HEK293 (cell line): Measurements from ENCODE around the gene NRIP2.

Experiments used
- CTCF ChIA-PET: fragments of 350-600 bp; formaldehyde crosslinking; extraction: SDS; loops from one replicate; lab custom pipeline; 2021; ENCODE audit warnings: antibody characterized with exemption; lab: Yijun Ruan, JAX
- POLR2A ChIA-PET: fragments of 300-600 bp; formaldehyde crosslinking; extraction: SDS; loops from one replicate; lab custom pipeline; 2020; ENCODE audit warnings: antibody characterized with exemption, inconsistent platforms; lab: Yijun Ruan, JAX
- H3K27ac ChIP-seq: fragments of 200-500 bp; sonication (Bioruptor generic); 2 replicates; pipeline ENCODE4 v1.5.1; 2014; ENCODE audit warnings: low read depth, low read length, control low read depth, inconsistent platforms; ENCODE audit errors: extremely low read depth
- H3K36me3 ChIP-seq, 2 experiments: fragments of 200-500 bp in 1 of 2; sonication (Bioruptor generic) in 1 of 2; 1 replicate in 1 of 2; 2 replicates in 1 of 2; pipeline ENCODE4 v1.5.1; 2014 to 2017; ENCODE audit warnings: inconsistent platforms in 2 of 2, low read length in 2 of 2; ENCODE audit not compliant: control insufficient read depth in 2 of 2, insufficient read depth in 1 of 2
- H3K4me1 ChIP-seq: fragments of 200-500 bp; sonication (Bioruptor generic); 2 replicates; pipeline ENCODE4 v1.5.1; 2014; ENCODE audit warnings: mild to moderate bottlenecking, low read length, inconsistent platforms; ENCODE audit not compliant: control insufficient read depth, insufficient read depth
- H3K4me3 ChIP-seq: 2 replicates; pipeline ENCODE4 v1.5.1; 2011; ENCODE audit warnings: low read depth, mild to moderate bottlenecking, control low read depth, low read length, moderate library complexity
- H3K9me3 ChIP-seq: fragments of 200-500 bp; sonication (Bioruptor generic); 2 replicates; pipeline ENCODE4 v1.5.1; 2014; ENCODE audit warnings: low read depth, low read length, inconsistent platforms; ENCODE audit not compliant: control insufficient read depth, insufficient read depth
- ATF2 ChIP-seq: fragments of 450-650 bp; formaldehyde crosslinking; IDR thresholded peaks from 2 replicates; pipeline ENCODE4 v1.5.1; 2016; ENCODE audit warnings: missing biosample characterization, missing genetic modification characterization, low read depth
- BCL11A ChIP-seq: fragments of 450-650 bp; formaldehyde crosslinking; IDR thresholded peaks from 2 replicates; pipeline ENCODE4 v1.5.1; 2016; ENCODE audit warnings: low read depth, missing biosample characterization, missing genetic modification characterization
- ELK4 ChIP-seq: IDR thresholded peaks from 2 replicates; pipeline ENCODE4 v1.6.1; 2011; ENCODE audit warnings: mild to moderate bottlenecking, low read depth, low read length, borderline replicate concordance
- GLI4 ChIP-seq: fragments of 450-650 bp; formaldehyde crosslinking; IDR thresholded peaks from 2 replicates; pipeline ENCODE4 v1.5.1; 2016; ENCODE audit warnings: missing biosample characterization, missing genetic modification characterization
- IKZF3 ChIP-seq: fragments of 450-650 bp; IDR thresholded peaks from 2 replicates; pipeline ENCODE4 v1.5.0; 2018; ENCODE audit warnings: missing biosample characterization, mild to moderate bottlenecking, missing genetic modification characterization, moderate library complexity
- INSM2 ChIP-seq: fragments of 450-650 bp; formaldehyde crosslinking; IDR thresholded peaks from 2 replicates; pipeline ENCODE4 v1.5.1; 2016; ENCODE audit warnings: missing biosample characterization, missing genetic modification characterization
- SCRT1 ChIP-seq: fragments of 450-650 bp; formaldehyde crosslinking; IDR thresholded peaks from 2 replicates; pipeline ENCODE4 v1.5.1; 2016; ENCODE audit warnings: missing biosample characterization, missing genetic modification characterization, borderline replicate concordance
- ZBTB11 ChIP-seq: fragments of 450-650 bp; formaldehyde crosslinking; conservative IDR thresholded peaks from 2 replicates; pipeline ENCODE4 v1.5.1; 2016; ENCODE audit warnings: low read depth, missing biosample characterization, missing genetic modification characterization
- ZBTB26 ChIP-seq: fragments of 450-650 bp; formaldehyde crosslinking; optimal IDR thresholded peaks from 2 replicates; pipeline ENCODE3; 2016; ENCODE audit warnings: missing biosample characterization, mild to moderate bottlenecking, missing genetic modification characterization
- ZFHX2 ChIP-seq: fragments of 450-650 bp; formaldehyde crosslinking; conservative IDR thresholded peaks from 2 replicates; pipeline ENCODE4 v1.5.1; 2016; ENCODE audit warnings: missing biosample characterization, missing genetic modification characterization
- ZFP37 ChIP-seq: fragments of 450-650 bp; formaldehyde crosslinking; IDR thresholded peaks from 2 replicates; pipeline ENCODE4 v1.5.1; 2016; ENCODE audit warnings: missing biosample characterization, missing genetic modification characterization
- ZIC2 ChIP-seq: fragments of 450-650 bp; formaldehyde crosslinking; IDR thresholded peaks from 2 replicates; pipeline ENCODE4 v1.5.1; 2016; ENCODE audit warnings: missing biosample characterization, missing genetic modification characterization
- ZNF155 ChIP-seq: fragments of 450-650 bp; formaldehyde crosslinking; IDR thresholded peaks from 2 replicates; pipeline ENCODE4 v1.5.1; 2016; ENCODE audit warnings: missing biosample characterization, missing genetic modification characterization
- ZNF169 ChIP-seq: fragments of 450-650 bp; formaldehyde crosslinking; IDR thresholded peaks from 2 replicates; pipeline ENCODE4 v1.5.1; 2016; ENCODE audit warnings: missing biosample characterization, missing genetic modification characterization
- ZNF2 ChIP-seq: fragments of 450-650 bp; formaldehyde crosslinking; IDR thresholded peaks from 2 replicates; pipeline ENCODE4 v1.5.1; 2016; ENCODE audit warnings: missing biosample characterization, missing genetic modification characterization
- ZNF214 ChIP-seq: fragments of 450-650 bp; formaldehyde crosslinking; IDR thresholded peaks from 2 replicates; pipeline ENCODE4 v1.5.1; 2017; ENCODE audit warnings: missing biosample characterization, mild to moderate bottlenecking, missing genetic modification characterization, borderline replicate concordance
- ZNF362 ChIP-seq: fragments of 450-650 bp; formaldehyde crosslinking; IDR thresholded peaks from 2 replicates; pipeline ENCODE4 v1.5.1; 2016; ENCODE audit warnings: missing biosample characterization, missing genetic modification characterization
- ZNF398 ChIP-seq: fragments of 450-650 bp; formaldehyde crosslinking; IDR thresholded peaks from 2 replicates; pipeline ENCODE4 v1.5.1; 2017; ENCODE audit warnings: missing biosample characterization, missing genetic modification characterization
- ZNF48 ChIP-seq: fragments of 450-650 bp; formaldehyde crosslinking; IDR thresholded peaks from 2 replicates; pipeline ENCODE4 v1.5.1; 2016; ENCODE audit warnings: missing biosample characterization, missing genetic modification characterization
- ZNF513 ChIP-seq: fragments of 450-650 bp; IDR thresholded peaks from 2 replicates; pipeline ENCODE4 v1.5.1; 2018; ENCODE audit warnings: missing biosample characterization, missing genetic modification characterization
- ZXDB ChIP-seq: fragments of 450-650 bp; formaldehyde crosslinking; IDR thresholded peaks from 2 replicates; pipeline ENCODE4 v1.5.1; 2016; ENCODE audit warnings: missing biosample characterization, missing genetic modification characterization

The NRIP2 gene

GRCh38 chr12:2785017-2785416 is 49.8 kb downstream of the NRIP2 start (continued):
- TF ChIP-seq ZNF362 (tag by site-specific recombination), result no peak

- H3K4me3 ChIP-seq, result no peak overlapping the region
- H3K9me3 ChIP-seq, result no peaks in the 10 kb centered on the region
- H3K4me1 ChIP-seq, result peaks cover 11% of the 10 kb centered on the region
- no peak overlapping the region for H3K27ac ChIP-seq
- ChIA-PET POLR2A (interaction anchor here (0.6 kb wide), 1 partner anchor 32 kb away, joined by 5 read pairs; no protein-coding TSS in a partner anchor), CTCF (interaction anchor here (0.5 to 2.7 kb wide), 36 partner anchors 9 to 1077 kb away, joined by 3 to 15 read pairs (median 4); partner anchors contain the start of gene NRIP2)
- H3K36me3 ChIP-seq, result no peaks in the 10 kb centered on the region
- TF ChIP-seq INSM2 (tag by site-specific recombination) (no peak), ZNF169 (tag by site-specific recombination) (no peak), ZNF398 (tag by site-specific recombination) (no peak), ZNF48 (tag by site-specific recombination) (no peak), ELK4 (no peak), BCL11A (tag by site-specific recombination) (no peak), IKZF3 (peak; percentile 80), ZBTB11 (tag by site-specific recombination) (no peak), ZNF513 (tag by site-specific recombination) (no peak), ZNF2 (tag by site-specific recombination) (0 out of 2 replicates have a peak, but pooled peaks have one; percentile 44), GLI4 (no peak), ZIC2 (tag by site-specific recombination) (peak; percentile 60), ZBTB26 (no peak), ZXDB (no peak; the same call in 1 of the 2 replicates), ZFP37 (0 out of 2 replicates have a peak, but pooled peaks have one; percentile 25), SCRT1 (no peak), ATF2 (tag by site-specific recombination) (no peak), ZFHX2 (tag by site-specific recombination) (no peak), ZNF155 (no peak), ZNF214 (tag by site-specific recombination) (no peak)
These were observed 50.8 kb downstream of the NRIP2 start for GRCh38 chr12:2783936-2784600.
